Brain microvascular endothelial cell (primary cell): Measurements from ENCODE around the gene PNPLA6.

ENCODE experiments used
- DNase-seq: peaks from one replicate; pipeline ENCODE4 v3.0.0-alpha.2; 2020
- H3K27ac ChIP-seq: fragments of 250-450 bp; sonication (Bioruptor Pico); 2 replicates; pipeline ENCODE4 v1.5.1; 2020; ENCODE audit warnings: mild to moderate bottlenecking, moderate library complexity
- H3K27me3 ChIP-seq: fragments of 250-450 bp; sonication (Bioruptor Pico); replicated peaks from 2 replicates; pipeline ENCODE4 v1.5.1; 2020; ENCODE audit warnings: mild to moderate bottlenecking
- H3K36me3 ChIP-seq: fragments of 250-450 bp; sonication (Bioruptor Pico); replicated peaks from 2 replicates; pipeline ENCODE4 v1.5.1; 2020; ENCODE audit warnings: mild to moderate bottlenecking
- H3K4me3 ChIP-seq: 2 replicates; pipeline ENCODE4 v1.5.1; 2011; ENCODE audit warnings: low read depth, mild to moderate bottlenecking, control low read depth, low read length, moderate library complexity
- in situ Hi-C: cut with HindIII; loops from 2 replicates; pipeline ENCODE4 v1.10.0; 2017; ENCODE audit warnings: low sequenced_read_pairs, low pct_ligation_motif_present
- TF ChIP-seq, protein P1 (sequence below): IDR thresholded peaks from 2 replicates; pipeline ENCODE4 v1.5.1; 2011; ENCODE audit warnings: low read depth, mild to moderate bottlenecking, moderate library complexity, low read length, control low read depth, inconsistent platforms; ENCODE audit errors: missing control alignments

The PNPLA6 gene

DNA sequence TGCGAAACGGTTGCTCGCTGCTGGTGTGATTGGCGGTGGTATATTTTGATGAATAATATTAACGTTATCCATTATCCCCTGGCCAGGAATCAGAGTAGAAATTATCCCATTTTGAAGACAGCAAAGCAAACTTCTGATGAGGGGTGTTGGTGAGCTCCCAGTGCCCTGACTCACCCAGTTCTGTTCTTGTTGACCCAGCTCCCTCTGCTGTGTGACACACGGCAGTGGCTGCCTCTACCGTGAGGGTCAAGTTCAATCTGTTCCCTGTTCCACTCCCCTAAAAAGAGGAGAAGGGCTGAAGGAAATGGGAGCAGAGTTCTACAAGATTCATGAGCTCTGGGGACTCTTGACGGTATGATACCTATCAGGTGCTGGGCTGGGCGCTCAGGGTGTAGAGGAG lies 62.2 kb downstream of the PNPLA6 start:
- Histone ChIP-seq H3K27me3 (peaks cover 20% of the 10 kb centered on the region), H3K4me3 (no peak overlapping the region), H3K36me3 (no peaks in the 10 kb centered on the region), H3K27ac (no peak overlapping the region)
- in situ Hi-C loops, result no loop called here
- TF ChIP-seq, protein P1, sequence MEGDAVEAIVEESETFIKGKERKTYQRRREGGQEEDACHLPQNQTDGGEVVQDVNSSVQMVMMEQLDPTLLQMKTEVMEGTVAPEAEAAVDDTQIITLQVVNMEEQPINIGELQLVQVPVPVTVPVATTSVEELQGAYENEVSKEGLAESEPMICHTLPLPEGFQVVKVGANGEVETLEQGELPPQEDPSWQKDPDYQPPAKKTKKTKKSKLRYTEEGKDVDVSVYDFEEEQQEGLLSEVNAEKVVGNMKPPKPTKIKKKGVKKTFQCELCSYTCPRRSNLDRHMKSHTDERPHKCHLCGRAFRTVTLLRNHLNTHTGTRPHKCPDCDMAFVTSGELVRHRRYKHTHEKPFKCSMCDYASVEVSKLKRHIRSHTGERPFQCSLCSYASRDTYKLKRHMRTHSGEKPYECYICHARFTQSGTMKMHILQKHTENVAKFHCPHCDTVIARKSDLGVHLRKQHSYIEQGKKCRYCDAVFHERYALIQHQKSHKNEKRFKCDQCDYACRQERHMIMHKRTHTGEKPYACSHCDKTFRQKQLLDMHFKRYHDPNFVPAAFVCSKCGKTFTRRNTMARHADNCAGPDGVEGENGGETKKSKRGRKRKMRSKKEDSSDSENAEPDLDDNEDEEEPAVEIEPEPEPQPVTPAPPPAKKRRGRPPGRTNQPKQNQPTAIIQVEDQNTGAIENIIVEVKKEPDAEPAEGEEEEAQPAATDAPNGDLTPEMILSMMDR, result no peak
- DNase-seq, result no peak

DNA sequence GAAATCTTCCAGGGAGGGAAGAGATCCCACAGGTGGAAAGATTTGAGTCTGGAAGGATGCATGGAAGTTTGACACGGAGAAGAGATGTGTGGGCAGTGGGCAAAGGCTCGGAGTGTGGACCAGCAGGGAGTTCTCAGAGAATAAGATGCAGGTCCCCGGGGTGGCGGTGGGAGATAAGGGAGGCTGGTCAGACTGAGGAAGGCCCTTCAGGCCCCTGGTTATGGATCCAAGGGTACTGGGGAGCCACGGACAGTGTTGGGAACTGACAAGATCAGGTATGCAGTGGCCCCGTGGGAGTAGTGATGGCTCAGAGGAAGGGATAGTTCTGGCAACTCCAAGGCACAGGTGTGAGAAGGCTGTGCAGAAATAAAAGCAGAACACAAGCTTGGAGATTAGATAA lies 62.7 kb downstream of the PNPLA6 start:
- H3K36me3 ChIP-seq, result no peaks in the 10 kb centered on the region
- in situ Hi-C loops, result no loop called here
- no peak for DNase-seq
- no peak overlapping the region for H3K4me3 ChIP-seq
- no peak overlapping the region for H3K27ac ChIP-seq
- H3K27me3 ChIP-seq, result peaks cover 20% of the 10 kb centered on the region
- TF ChIP-seq, protein P1, result no peak

DNA sequence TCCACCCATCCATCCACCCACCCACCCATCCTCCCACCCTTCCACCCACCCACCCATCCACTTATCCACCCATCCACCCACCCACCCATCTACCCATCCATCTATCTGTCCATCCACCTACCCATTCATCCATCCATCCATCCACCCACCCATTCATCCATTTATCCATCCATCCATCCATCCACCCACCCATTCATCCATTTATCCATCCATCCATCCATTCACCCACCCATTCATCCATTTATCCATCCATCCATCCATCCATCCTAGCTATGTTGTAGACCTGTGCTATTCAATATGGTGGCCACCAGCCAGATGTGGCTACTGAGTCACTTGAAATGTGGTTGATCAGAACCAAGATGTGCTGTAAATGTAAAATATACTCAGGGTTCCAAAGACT lies 65.2 kb downstream of the PNPLA6 start:
- in situ Hi-C loops, result no loop called here
- DNase-seq, result no peak
- Histone ChIP-seq H3K27me3 (peaks cover 15% of the 10 kb centered on the region), H3K36me3 (no peaks in the 10 kb centered on the region), H3K4me3 (no peak overlapping the region), H3K27ac (no peak overlapping the region)
- TF ChIP-seq, protein P1, result no peak

DNA sequence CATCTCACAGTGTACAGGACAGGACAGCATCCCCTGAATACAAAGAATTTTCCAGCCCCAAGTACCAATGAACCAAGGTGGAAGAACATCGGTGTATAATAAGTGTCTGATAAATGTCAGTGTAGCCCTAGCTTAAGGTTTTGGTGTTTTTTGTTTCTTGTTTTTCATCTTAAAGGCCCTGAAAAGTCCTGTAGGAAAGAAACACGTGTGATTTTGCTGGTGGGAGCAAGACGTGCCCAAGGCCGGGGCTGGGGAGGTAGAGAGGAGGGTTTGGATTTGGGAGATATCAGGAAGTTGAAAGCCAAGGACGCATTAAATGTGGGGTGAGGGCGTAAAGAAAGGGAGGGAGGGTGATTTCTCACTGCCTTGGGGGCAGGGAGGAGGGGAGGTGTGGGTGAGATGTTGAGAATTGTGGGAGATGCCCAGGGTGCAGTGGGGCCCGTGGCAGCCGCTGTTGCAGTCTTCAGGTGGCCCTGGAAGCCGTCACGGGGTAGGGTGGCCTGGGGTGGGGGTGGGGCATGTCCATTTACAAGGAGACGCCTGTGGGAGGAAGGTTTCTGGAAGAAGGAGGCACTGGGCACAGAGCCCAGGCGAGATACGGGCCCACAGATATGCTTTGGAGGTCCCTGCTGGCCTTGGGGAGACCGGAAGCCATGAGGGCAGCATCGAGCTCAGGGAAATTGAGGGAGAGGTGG lies 66.9 kb downstream of the PNPLA6 start:
- Histone ChIP-seq H3K36me3 (no peaks in the 10 kb centered on the region), H3K27me3 (peaks cover 2% of the 10 kb centered on the region), H3K27ac (no peak overlapping the region), H3K4me3 (no peak overlapping the region)
- TF ChIP-seq, protein P1, result no peak
- DNase-seq, result no peak
- in situ Hi-C loops, result no loop called here

DNA sequence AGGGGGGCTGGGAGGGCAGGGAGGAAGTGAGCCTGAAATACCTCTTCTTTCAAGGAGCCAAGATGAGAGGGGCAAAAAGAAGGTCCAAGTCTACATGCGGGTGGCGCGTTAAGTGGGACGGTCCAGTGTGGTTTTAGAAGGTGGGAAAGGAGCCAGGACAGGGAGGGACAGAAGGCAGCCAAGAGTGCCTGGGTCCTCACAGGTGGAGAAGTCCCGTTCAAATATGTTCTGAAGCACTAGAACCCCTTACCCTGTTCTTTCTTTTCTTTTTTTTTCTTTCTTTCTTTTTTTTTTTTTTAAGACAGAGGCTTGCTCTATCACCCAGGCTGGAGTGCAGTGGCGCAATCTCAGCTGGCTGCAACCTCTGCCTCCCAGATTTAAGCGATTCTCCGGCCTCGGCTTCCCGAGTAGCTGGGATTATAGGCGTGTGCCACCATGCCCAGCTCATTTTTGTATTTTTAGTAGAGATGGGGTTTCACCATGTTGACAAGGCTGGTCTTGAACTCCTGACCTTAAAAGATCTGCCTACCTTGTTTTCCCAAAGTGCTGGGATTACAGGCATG lies 67.5 kb downstream of the PNPLA6 start:
- Histone ChIP-seq H3K27me3 (no peaks in the 10 kb centered on the region), H3K36me3 (no peaks in the 10 kb centered on the region), H3K4me3 (no peak overlapping the region), H3K27ac (no peak overlapping the region)
- DNase-seq, result no peak
- TF ChIP-seq, protein P1, result no peak
- in situ Hi-C loops, result no loop called here

DNA sequence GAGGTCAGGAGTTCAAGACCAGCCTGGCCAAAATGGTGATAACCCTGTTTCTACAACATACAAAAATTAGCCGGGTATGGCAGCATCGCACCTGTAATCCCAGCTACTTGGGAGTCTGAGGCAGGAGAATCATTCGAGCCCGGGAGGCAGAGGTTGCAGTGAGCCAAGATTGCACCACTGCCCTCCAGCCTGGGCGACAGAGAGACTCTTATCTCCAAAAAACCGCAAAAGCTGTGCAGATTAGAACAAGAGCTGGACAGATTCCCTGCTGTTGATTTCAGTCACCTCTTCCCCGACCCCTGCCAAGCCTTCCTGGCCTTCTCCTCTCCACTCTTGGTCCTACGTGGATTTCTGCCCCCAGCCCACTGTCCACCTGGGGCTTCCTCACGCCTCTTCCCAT lies 68.4 kb downstream of the PNPLA6 start:
- H3K36me3 ChIP-seq, result no peaks in the 10 kb centered on the region
- TF ChIP-seq, protein P1, result no peak
- H3K27ac ChIP-seq, result no peak overlapping the region
- in situ Hi-C loops, result no loop called here
- no peak for DNase-seq
- no peak overlapping the region for H3K4me3 ChIP-seq
- no peaks in the 10 kb centered on the region for H3K27me3 ChIP-seq
